HEK293 (cell line): ENCODE results near the gene INPP4B.

Source experiments
- CTCF ChIP-seq: fragments of 450-650 bp; formaldehyde crosslinking; IDR thresholded peaks from 2 replicates; pipeline ENCODE4 v1.5.1; 2016; ENCODE audit warnings: missing biosample characterization, missing genetic modification characterization
- RBAK ChIP-seq: fragments of 450-650 bp; formaldehyde crosslinking; IDR thresholded peaks from 2 replicates; pipeline ENCODE4 v1.5.1; 2016; ENCODE audit warnings: missing biosample characterization, missing genetic modification characterization
- ZNF621 ChIP-seq: fragments of 450-650 bp; formaldehyde crosslinking; IDR thresholded peaks from 2 replicates; pipeline ENCODE4 v1.5.1; 2017; ENCODE audit warnings: missing biosample characterization, missing genetic modification characterization

GRCh38 chr4:142559986-142560385 lies 286.1 kb downstream of the INPP4B start:
- TF ChIP-seq CTCF (tag by site-specific recombination) (no peak), ZNF621 (no peak), RBAK (tag by site-specific recombination) (no peak)
